ENCODE measurements around the gene TP53I11.

TP53I11 gene

DNA sequence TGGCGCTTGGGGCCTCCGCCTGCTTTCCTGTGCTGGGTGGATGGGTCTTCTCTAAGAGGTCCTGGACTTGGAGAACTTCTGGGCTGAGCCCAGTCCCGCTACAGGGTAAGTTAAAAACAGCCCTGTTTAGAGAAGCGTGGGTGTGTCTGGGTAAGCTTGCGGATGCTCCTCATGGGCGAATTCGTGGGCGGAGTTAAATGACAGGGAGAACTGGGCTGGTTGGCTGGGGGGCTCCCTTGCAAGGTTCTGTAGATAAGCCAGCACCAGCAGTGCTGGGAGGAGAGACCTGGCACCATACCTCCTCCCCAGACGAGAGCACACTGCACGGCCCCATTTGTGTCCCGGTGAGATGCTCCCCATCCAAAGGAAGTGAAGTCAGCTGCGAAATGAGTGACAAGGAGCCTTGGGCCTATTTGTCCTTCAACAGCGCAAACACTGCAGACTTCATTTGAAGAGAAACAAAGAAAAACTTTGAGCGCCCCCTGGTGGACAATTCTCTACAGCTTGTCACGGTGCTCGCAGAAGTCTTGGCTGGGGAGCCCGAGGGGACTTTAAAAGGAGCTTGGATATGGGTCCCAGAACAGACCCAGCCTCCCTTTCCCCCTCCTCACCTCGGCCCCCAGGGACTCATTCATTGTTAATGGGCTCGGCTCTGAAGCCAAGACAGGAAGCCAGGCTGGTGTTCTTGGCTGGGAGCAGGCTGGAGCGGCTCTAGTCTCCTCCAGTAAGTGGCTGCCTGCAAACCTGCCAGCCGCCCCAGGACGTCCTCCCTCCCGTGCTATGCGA, 39.5 kb downstream of the TP53I11 start:
- DNase-seq = peak; percentile 82

DNA sequence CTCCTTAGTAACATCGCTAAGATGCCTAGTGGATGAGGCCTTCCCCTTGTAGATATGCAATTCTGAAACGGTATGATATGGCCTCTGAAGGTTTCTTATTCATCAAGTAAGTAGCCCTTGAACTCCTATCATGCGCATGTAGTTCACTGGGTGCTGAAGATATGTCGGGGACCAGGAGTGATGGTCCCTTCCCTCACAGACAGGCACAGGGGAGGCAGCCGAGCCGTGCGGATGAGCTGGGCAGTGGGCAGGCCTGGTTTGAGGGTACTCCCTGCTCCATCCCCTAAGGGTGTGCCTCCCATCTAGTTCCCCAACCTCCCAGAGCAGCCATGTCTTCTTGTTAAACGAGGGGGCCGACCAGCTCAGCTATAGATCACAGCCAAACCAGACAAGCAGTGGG, 40.1 kb downstream of the TP53I11 start:
- no peak for DNase-seq

DNA sequence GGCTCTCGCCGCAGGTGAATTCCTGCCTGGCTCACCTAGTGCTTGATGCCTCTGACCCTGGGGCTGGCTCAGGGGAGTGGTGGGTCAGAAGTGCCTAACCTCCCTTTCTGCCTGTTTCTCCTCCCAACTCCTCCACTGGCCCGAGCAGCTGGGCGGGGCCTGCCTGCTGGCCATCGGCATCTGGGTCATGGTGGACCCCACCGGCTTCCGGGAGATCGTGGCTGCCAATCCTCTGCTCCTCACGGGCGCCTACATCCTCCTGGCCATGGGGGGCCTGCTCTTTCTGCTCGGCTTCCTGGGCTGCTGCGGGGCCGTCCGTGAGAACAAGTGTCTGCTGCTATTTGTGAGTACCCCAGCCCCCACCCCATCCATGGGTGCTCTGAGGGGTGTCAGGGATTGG, 41.1 kb downstream of the TP53I11 start:
- no peak for DNase-seq

DNA sequence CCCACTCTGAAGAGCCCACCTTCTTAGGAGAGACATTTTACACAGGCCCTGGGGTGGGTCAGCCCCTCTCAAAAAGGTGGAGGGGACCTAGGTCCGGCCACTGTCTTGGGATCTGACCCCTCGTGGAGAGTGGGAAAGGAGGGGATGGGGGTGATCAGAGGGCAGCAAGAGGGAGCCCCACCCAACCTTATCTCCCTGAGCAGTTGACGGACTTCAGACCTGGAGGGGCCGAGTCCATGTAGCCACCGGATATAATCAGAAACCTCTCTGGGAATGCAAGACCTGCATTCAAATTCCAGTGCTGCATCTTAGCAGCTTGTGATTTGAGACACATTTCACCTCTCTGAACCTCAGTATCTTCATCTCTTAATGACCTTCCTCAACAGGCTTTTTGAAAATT, 44.0 kb downstream of the TP53I11 start:
- no peak for DNase-seq

DNA sequence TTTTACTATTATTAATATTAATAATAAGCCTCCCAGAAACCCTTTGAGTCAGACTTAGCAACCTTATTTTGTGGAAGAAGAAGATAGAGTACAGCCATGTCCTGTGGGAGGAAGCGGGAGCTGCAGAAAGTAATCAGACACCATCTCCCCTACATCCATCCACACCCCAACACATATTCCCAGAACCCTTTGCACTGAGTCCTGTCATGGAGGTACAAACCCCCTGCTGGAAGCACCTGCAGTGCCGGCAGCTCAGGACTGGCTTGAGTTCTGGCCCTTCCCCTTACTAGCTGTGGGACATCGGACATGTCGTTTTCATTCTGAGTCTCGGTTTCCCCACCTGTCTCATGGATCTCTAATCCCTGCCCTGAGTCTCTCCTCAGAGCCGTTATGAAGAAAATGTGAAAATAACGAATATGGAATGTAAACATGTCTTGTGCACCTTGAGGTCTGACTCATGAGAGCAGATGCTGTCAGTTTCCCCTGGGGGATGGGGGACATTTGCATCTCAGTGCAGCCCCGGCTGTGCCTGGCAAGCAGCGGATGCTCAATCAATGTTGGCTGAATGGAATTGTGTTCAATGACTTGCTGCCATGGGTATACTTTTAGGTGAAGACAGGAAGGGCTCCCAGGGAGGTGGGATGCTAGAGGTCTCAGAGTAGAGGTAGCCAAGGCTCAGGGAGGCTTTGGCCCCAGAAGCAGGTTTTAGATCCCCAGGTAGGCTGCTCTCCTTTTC, 45.4 kb downstream of the TP53I11 start:
- no peak for DNase-seq

DNA sequence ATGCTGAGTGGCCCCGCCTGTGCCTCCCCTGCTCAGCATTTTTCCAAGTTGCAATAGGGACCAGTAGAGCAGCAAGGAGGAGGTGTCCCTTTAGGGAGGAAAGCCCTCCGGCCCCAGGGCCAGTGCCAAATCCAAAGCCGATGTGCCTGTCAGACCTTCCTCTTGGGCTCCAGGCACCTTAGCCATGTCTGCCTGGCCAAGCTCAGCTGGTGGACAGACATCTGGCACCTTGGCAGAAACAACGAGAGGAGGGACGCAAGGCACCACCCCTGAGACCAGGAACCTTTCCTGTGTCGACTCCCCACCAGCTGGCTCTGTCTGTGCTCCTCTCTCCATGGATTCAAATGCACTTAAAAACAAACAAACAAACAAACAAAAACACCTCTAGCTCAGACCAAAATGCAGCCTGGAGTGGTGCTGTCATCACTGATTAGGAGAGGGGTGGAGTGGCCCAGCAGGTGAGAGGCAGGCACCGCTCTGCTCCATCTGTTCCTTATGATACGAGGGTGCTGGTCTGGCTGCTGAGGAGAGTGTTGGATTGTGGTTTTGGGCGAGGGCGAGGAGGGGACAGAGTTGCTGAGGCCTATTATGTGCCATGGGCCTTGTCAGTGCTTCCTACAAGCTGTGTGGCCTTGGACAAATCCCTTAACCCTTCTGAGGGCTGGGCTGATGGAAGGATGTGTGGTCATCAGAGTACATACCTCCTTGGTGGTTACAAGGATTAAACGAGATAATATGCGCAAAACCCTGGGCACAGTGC, 46.2 kb downstream of the TP53I11 start:
- no peak for DNase-seq

DNA sequence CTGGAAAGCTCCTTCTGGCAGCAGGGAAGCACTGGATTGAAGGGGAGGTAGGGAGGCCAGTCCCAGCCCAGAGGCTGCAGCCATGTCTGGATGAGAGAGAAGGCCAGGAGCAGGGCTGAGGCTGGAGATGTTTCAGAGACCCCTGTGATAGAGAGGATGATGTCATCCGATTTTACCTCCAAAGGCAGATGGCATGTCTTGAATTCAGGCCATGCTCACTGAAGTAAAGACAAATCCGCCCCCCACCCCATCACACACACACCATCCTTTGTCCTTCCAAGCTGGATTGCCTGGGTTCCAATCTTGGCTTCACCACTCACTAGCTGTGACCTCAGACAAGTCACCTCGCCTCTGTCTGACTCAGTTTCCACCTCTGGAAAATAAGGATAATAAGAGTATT, 47.2 kb downstream of the TP53I11 start:
- no peak for DNase-seq

DNA sequence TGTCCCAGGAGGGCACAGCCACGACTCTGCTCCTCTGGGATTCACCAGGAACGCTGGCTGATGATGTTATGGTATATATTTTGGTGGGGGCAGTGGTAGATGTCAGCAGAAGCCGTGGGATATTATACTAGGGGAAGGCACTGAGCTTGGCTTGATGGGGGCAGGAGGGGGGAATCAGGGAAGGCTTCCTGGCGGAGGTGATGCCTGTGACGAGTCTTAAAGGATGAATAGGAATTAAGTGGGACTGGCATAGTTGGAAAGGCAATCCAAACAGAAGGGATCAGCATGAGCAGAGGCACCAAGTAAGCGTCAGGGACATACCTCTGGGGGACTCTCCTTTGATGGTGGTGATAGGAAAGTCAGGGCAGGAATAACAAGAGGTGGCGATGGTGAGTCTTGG, 47.6 kb downstream of the TP53I11 start:
- DNase-seq = no peak

DNA sequence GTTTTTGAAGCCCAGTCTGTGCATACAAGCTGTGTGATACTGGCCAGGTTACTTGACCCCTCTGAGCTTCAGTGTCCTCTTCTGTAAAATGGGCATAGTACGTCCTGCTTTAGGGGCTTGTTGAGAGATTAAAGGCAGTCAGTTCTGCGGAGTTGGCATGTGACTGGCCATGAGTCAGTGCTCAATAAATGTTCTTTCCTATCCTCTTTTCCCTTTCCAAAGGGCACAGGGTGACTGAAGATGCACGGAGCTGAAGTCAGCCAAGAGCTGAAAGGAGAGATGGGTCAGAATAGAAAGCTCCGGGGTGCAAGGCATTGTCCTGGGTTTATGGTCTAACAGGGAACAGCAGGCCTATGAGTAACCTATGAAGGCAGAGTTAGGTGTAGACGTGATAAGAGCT, 48.9 kb downstream of the TP53I11 start:
- no peak for DNase-seq

DNA sequence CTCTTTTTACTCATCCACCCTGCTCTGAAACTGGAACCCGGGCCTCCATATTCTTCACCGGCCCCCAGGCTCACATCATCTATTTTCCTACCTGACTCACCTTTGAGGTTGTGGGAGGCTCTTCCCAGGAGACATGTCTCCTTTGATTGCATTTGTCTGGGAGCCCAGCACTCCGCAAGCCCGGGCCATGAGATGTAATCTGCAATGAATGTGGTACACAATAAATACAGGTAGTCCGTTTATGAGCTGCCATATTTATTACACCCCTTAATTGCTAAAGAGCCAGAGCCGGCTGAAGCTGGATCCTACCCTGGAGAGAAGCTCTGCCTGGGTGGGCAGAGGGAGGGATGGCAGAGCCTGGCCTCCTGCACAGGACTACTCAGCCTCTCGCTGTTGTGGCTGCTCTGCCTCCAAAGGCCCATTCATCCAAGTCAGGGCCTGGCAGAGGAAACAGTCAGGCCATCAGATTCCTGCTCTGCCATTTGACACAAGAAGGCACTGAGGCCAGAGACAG, 49.5 kb downstream of the TP53I11 start:
- DNase-seq = no peak

DNA sequence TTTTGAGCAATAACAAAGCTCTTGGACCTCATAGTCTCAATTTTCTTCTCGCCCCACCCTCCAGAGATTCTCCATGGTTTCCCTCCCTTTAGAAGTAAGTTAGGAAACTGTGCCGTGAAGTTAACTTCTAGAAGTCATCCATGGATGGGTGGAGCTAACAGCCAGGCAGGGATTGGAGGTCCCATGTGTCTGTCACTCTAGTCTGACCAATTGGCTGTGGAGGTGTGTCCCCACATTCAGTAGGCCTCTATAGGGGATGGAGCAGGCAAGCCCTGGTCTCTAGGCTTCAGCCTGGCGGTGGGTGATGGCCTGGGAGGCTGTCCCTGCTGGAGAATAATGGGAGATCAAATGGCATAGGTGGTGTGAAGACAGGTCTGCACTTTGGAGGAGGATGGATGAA, 50.7 kb downstream of the TP53I11 start:
- no peak for DNase-seq

DNA sequence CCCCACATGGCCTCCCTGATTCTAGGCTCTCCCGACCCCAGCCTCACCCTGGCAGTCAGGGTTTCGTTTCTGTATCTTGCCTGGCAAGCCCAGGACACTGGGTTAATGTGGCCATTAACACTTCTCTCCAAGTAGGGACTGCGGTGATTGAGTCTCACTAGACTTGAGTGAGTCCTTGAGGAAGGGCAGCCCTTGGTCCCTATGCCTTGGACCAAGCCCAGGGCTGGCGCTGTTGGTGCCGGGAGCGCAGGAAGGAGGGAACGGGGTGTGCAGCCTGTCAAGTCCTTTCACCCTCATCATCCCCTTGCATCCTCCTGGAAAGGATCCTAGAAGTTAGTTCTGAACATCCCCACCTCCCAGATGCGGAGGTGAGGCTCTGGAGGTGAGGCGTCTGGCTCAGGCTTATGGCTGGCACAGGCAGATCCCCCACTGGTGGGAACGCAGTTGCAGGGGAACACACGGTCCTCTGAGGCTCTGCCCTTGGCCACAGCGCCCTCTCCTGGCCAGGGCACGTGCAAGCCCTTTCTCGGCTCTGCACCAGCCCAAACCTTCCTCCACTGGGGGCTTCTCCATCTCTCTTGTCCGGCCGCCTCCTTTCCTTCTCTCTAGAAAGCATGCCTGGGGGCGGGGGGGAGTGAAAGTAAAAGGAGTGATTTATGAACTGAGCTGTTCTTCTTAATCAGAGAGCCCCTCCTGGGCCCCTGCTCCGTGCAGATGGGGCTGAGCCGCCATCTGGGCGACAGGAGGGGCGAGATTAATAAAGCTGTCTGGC, 56.7 kb downstream of the TP53I11 start:
- DNase-seq = peak; percentile 57

DNA sequence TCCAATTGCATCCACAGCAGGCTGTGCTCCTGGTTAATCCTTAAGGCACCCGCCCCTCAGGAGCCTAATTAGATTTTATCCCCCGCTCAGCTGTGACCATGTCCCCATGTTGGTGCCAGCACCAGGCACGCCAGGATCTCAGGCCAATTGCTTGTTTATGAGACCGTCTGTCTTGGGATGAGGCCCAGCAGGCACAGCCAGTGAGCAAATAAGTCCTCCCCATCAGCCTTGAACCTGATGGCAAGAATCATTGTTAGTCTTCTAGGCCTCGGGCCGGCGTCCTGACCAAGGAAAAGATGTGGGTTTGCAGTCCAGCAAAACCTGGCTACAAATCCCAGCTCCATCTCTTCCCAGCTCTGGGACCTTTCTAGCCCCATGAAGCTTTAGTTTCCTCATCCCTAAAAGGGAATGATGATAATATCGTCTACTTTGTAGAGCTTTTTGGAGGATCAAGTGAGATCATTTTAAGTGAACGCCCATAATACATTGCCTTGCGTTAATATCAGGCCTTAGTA, 57.3 kb downstream of the TP53I11 start:
- no peak for DNase-seq

DNA sequence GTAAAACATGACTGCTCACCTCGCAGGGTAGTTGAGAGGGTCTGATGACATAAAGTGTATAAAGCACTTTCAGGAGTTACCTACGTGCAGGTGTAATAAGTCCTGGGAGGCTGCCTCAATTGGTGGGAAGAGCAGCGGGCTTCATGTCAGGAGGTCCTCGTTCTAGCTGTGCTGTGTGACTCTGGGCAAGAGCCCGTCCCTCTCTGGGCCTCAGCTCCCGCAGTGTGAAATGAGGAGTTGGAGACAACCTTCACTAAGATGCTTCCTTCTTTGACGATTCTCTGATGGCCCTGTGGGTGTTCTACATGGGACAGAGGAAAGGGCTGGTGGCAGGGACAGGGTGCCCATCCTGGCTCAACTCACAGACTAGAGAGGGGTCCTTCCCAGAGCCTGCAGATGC, 57.8 kb downstream of the TP53I11 start:
- DNase-seq = no peak

DNA sequence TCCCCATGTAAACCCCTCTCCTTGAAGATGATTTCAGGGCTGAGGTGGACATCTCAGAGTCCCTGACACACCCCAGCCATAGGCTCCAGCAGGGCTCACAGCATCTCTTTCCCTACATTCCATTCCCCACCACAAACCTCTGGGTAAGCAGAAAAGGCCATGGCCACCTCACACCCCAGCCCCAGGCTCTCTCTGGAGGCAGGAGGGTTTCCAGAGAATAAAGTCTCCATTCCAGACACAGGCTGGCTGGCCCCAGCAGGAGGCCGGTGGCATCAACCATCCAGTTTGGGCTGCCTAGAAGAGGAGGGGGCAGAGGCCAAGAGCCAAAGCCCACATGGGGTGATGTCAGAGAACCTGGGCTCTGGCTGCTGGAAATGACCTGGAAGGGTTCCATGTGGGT, 61.4 kb downstream of the TP53I11 start:
- no peak for DNase-seq

DNA sequence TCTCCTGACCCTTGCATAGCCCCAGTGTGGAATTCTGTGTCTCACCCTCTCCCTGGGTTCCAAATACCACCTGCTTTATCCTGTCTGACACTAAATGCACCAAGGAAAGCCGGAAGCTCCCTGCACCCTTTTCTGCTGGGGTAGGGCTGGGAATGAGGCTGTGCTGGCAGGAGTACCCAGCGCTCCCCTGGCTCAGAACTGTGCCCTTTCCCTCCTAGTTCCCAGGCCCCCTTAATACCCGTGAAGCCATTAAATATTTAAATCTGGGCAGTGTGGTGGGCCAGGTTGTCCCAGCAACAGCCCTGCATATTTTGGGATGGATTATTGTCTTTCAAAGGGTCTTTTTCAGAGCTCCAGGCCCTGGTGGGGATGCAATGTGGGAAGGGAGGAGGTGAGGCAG, 63.0 kb downstream of the TP53I11 start:
- DNase-seq = no peak

DNA sequence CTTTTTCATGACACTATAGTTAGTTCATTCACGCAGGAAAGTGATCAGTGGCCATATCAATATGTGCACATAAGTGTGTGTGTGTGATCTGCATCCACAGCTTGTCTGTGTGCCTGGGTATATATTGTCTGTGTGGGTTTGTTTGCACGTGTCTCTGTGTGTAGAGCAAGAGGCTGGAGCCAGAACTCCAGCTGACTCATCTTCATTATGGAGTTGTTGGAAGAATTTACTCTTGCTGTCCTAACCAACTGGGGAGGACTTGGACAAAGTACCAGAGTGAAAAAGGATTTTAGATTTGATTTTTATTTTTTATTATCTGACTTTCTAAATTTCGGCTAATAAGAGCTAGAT, 63.9 kb downstream of the TP53I11 start:
- DNase-seq = no peak

DNA sequence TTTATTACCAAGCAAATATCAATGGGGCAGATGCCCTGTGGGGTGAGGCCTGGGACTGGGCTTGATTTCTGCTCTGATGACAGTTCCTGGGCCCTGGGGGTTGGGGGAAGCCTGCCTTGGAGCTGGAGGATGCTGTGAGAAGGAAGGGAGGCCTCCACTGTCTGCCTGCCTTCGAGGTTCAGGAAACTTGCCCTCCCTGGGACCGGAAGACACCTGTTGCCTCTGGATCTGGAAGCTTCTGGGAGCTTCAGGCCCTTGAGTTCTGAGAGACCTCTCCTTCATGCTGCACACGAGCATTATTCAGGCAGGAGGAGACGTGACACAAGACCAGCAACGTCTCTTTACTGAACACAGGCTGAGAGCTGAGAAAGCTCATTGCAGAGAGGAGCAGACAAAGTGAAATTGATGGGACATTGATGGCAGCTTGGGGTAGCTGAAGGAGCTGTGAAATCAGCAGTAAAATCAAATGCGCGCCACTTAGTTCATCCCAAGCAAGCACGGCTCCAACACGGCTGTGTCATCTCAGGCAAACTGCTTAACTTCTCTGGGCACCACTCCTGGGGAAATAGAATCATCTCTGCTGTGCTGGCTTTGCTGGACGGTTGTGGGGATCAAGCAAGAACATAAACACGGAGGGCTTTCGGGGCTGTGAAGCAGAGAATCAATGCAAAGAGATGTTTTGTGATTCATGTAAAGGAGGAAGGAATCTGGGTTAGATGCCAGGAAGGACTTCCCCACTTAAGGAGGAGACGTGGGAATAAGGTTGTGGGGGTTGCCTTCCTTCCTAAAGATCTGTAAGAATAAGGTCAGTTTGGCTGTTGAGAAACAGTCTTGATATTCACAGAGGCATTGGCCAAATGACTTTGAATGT, 64.5 kb downstream of the TP53I11 start:
- DNase-seq = no peak

DNA sequence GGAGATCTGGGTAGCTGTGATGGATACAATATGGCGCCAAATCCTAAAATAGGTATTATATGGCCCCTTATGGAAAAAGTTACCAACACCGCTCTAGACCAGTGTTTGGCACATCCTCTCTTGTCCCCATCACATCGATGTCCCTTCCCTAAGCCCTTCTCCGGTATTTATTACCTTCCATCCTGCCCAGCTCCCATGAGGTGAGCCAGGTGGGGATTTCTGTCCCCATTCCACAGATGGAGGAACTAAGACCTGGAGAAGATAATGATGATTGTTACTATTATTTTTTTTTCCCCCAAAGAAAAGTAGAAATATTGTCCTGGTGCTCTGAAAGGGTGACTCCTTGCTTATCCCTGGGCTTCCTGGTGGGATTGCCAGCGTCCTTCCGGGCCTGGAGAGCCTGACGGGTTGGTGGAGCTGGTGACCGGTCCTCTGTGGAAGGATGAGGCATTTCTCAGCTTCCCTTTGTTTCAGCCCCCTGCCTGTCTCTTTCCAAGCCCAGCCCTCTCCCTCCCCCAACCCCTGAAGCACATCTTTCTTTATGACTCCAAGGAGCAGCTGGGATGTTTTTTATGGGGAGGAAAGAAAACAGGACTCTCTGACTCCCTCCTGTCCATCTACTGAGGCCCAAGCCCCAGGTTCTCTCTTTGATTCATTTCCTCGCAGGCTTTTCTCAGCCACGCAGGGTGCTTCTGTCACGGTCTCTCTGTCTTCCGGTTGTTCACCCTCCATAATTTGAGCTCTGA, 65.4 kb downstream of the TP53I11 start:
- DNase-seq = no peak

DNA sequence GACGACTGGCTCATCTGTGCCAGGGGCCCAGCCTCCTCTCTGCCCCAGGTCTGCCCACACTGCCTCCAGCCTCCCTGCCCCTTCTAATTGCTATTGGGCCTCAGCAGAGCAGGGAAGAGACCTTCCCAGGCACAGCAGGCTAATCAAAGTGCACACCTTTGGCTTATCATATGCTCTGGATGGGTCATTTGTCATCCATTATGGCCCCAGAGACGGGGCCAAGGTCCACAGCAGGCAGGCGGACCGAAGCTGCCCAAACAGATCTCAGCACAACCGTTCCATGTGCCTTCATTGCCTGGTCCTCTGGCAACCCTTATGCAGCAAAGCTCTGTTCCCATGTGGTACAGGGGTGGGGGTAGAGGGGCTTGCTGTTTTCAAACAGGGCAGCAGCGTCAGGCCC, 66.6 kb downstream of the TP53I11 start:
- DNase-seq = no peak

DNA sequence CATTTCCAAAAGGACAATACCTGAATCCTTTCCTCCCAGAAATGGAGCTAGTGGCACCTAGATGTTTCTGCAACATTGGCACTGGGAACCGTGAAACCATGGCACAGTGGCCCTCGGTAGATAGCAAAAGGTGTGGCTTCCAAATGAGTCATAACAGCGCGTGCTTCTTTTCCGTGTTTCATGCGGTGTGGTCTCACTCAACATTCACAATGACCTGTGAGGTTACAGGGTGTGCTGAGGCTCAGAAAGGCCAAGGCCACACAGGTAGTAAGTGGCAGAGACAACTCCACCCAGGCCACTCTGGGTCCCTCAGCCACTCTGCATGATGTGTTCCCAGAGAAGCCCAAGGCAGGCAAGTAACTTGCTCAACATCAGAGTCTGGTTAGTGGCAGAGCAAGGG, 67.4 kb downstream of the TP53I11 start:
- no peak for DNase-seq
